Neural progenitor cell (in vitro differentiated cells): Measurements from ENCODE around the gene TBX5. TPM values are rescaled to one million over a fixed set of nuclear protein-coding genes. Genes with fewer than 3 reads are reported as not detected.

ENCODE experiments used
- DNase-seq: peaks from one replicate; pipeline ENCODE4 v3.0.0-alpha.2; 2016; ENCODE audit warnings: low spot score
- H2AFZ ChIP-seq: fragments of 200-600 bp; sonication (generic); replicated peaks from 2 replicates; pipeline ENCODE4 v1.6.1; 2016; ENCODE audit warnings: antibody characterized with exemption
- H3F3A ChIP-seq: fragments of 200-600 bp; sonication (generic); 2 replicates; pipeline ENCODE4 v1.6.1; 2016; ENCODE audit warnings: antibody characterized with exemption, low read depth
- H3K27ac ChIP-seq: fragments of 200-600 bp; sonication (generic); 2 replicates; pipeline ENCODE4 v1.5.1; 2016; ENCODE audit warnings: mild to moderate bottlenecking
- H3K27me3 ChIP-seq: fragments of 200-600 bp; sonication (generic); 2 replicates; pipeline ENCODE4 v1.6.1; 2016; ENCODE audit warnings: mild to moderate bottlenecking, moderate library complexity
- H3K36me3 ChIP-seq: fragments of 200-600 bp; sonication (generic); 2 replicates; pipeline ENCODE4 v1.5.1; 2016
- H3K4me1 ChIP-seq: fragments of 200-600 bp; sonication (generic); 2 replicates; pipeline ENCODE4 v1.6.1; 2016; ENCODE audit warnings: mixed run types
- H3K4me2 ChIP-seq: fragments of 200-600 bp; sonication (generic); 2 replicates; pipeline ENCODE4 v1.6.1; 2016
- H3K4me3 ChIP-seq: fragments of 200-600 bp; sonication (generic); 2 replicates; pipeline ENCODE4 v1.5.1; 2016
- H3K79me2 ChIP-seq: fragments of 200-600 bp; sonication (generic); 2 replicates; pipeline ENCODE4 v1.6.1; 2016; ENCODE audit warnings: low read depth
- H3K9ac ChIP-seq: fragments of 200-600 bp; sonication (generic); 2 replicates; pipeline ENCODE4 v1.6.1; 2016
- H3K9me3 ChIP-seq: fragments of 200-600 bp; sonication (generic); 2 replicates; pipeline ENCODE4 v1.5.1; 2016; ENCODE audit warnings: low read depth
- H4K20me1 ChIP-seq: fragments of 200-600 bp; sonication (generic); 2 replicates; pipeline ENCODE4 v1.6.1; 2016; ENCODE audit warnings: low read depth
- H3K27ac Mint-ChIP-seq: 3 replicates; pipeline ENCODE4 v1.8.0; 2021; ENCODE audit warnings: mixed read lengths
- H3K27me3 Mint-ChIP-seq: 2 replicates; pipeline ENCODE4 v1.8.0; 2022; ENCODE audit warnings: low read depth, mild to moderate bottlenecking, inconsistent platforms, moderate library complexity, mixed read lengths; ENCODE audit not compliant: insufficient read depth
- H3K36me3 Mint-ChIP-seq: 3 replicates; pipeline ENCODE4 v1.8.0; 2021; ENCODE audit warnings: mixed read lengths
- H3K4me1 Mint-ChIP-seq: 3 replicates; pipeline ENCODE4 v1.8.0; 2021; ENCODE audit warnings: mixed read lengths
- H3K4me3 Mint-ChIP-seq: 3 replicates; pipeline ENCODE4 v1.8.0; 2021; ENCODE audit warnings: mild to moderate bottlenecking, moderate library complexity, mixed read lengths
- H3K9me3 Mint-ChIP-seq: 3 replicates; pipeline ENCODE4 v1.8.0; 2020; ENCODE audit warnings: mixed read lengths
- CTCF ChIP-seq: fragments of 200-600 bp; sonication (generic); IDR thresholded peaks from 2 replicates; pipeline ENCODE4 v1.5.1; 2017; ENCODE audit warnings: antibody characterized with exemption, mild to moderate bottlenecking
- EZH2 ChIP-seq: fragments of 200-600 bp; sonication (generic); IDR thresholded peaks from 2 replicates; pipeline ENCODE4 v1.6.1; 2017; ENCODE audit warnings: antibody characterized with exemption, mild to moderate bottlenecking, moderate library complexity
- EZH2phosphoT487 ChIP-seq: fragments of 200-600 bp; sonication (generic); IDR thresholded peaks from 2 replicates; pipeline ENCODE4 v1.6.1; 2017; ENCODE audit warnings: antibody characterized with exemption
- total RNA-seq: library from RNA; depleted of rRNA; stranded (reverse); fragments of >200 nt; gene quantifications from 2 replicates; pipeline ENCODE4 v1.2.3, GENCODE V29; 2015; ENCODE audit warnings: low replicate concordance

Gene TBX5
- total RNA-seq, 1 donor from 2014 or later: not detected

- TF ChIP-seq CTCF (no peak), EZH2phosphoT487 (no peak), EZH2 (no peak)
- Histone ChIP-seq H3K9me3 (no peaks in the 10 kb centered on the region), H3K27ac (no peak overlapping the region), H3K27me3 (peaks cover 100% of the 10 kb centered on the region), H3F3A (peaks cover 3% of the 10 kb centered on the region), H3K4me3 (no peak overlapping the region), H4K20me1 (peaks cover 70% of the 10 kb centered on the region), H3K9ac (no peak overlapping the region), H3K36me3 (no peaks in the 10 kb centered on the region), H3K79me2 (no peaks in the 10 kb centered on the region), H3K4me1 (peaks cover 14% of the 10 kb centered on the region), H3K4me2 (no peak overlapping the region), H2AFZ (no peak overlapping the region)
- H3K4me3 Mint-ChIP-seq: no peak overlapping the region
- H3K9me3 Mint-ChIP-seq: no peaks in the 10 kb centered on the region
- no peaks in the 10 kb centered on the region for H3K36me3 Mint-ChIP-seq
- H3K4me1 Mint-ChIP-seq: peaks cover 3% of the 10 kb centered on the region
- DNase-seq: no peak
- H3K27me3 Mint-ChIP-seq: peaks cover 58% of the 10 kb centered on the region
- H3K27ac Mint-ChIP-seq: no peak overlapping the region
Observed at GRCh38 chr12:114395233-114395632, 10.7 kb downstream of the TBX5 start.

- H3K36me3 ChIP-seq: no peaks in the 10 kb centered on the region
- Mint-ChIP-seq H3K36me3 (no peaks in the 10 kb centered on the region), H3K4me3 (no peak overlapping the region), H3K4me1 (peaks cover 3% of the 10 kb centered on the region), H3K9me3 (no peaks in the 10 kb centered on the region), H3K27ac (no peak overlapping the region), H3K27me3 (peaks cover 45% of the 10 kb centered on the region)
- H3K4me3 ChIP-seq: no peak overlapping the region
- H3K4me1 ChIP-seq: peaks cover 13% of the 10 kb centered on the region
- TF ChIP-seq EZH2 (no peak), CTCF (no peak), EZH2phosphoT487 (no peak)
- no peaks in the 10 kb centered on the region for H3K79me2 ChIP-seq
- no peak overlapping the region for H3K4me2 ChIP-seq
- H2AFZ ChIP-seq: no peak overlapping the region
- no peaks in the 10 kb centered on the region for H3K9me3 ChIP-seq
- peaks cover 3% of the 10 kb centered on the region for H3F3A ChIP-seq
- no peak for DNase-seq
- peaks cover 55% of the 10 kb centered on the region for H4K20me1 ChIP-seq
- H3K27ac ChIP-seq: no peak overlapping the region
- peaks cover 89% of the 10 kb centered on the region for H3K27me3 ChIP-seq
- no peak overlapping the region for H3K9ac ChIP-seq
Observed at GRCh38 chr12:114393569-114393968, 12.4 kb downstream of the TBX5 start.

- Histone ChIP-seq H3K4me3 (no peak overlapping the region), H3F3A (peaks cover 3% of the 10 kb centered on the region), H3K4me1 (peaks cover 13% of the 10 kb centered on the region), H3K79me2 (no peaks in the 10 kb centered on the region), H3K27ac (no peak overlapping the region), H2AFZ (no peak overlapping the region), H3K4me2 (no peak overlapping the region), H3K27me3 (peaks cover 82% of the 10 kb centered on the region), H4K20me1 (peaks cover 48% of the 10 kb centered on the region), H3K9ac (no peak overlapping the region), H3K9me3 (no peaks in the 10 kb centered on the region), H3K36me3 (no peaks in the 10 kb centered on the region)
- TF ChIP-seq EZH2phosphoT487: no peak
- no peak for TF ChIP-seq EZH2
- TF ChIP-seq CTCF: no peak
- H3K27me3 Mint-ChIP-seq: peaks cover 39% of the 10 kb centered on the region
- H3K4me1 Mint-ChIP-seq: peaks cover 3% of the 10 kb centered on the region
- H3K36me3 Mint-ChIP-seq: no peaks in the 10 kb centered on the region
- no peak overlapping the region for H3K27ac Mint-ChIP-seq
- no peaks in the 10 kb centered on the region for H3K9me3 Mint-ChIP-seq
- no peak overlapping the region for H3K4me3 Mint-ChIP-seq
- no peak for DNase-seq
Observed at GRCh38 chr12:114392909-114393308, 13.0 kb downstream of the TBX5 start.
